ENCODE results near the gene DISP2.

DISP2 gene

DNA sequence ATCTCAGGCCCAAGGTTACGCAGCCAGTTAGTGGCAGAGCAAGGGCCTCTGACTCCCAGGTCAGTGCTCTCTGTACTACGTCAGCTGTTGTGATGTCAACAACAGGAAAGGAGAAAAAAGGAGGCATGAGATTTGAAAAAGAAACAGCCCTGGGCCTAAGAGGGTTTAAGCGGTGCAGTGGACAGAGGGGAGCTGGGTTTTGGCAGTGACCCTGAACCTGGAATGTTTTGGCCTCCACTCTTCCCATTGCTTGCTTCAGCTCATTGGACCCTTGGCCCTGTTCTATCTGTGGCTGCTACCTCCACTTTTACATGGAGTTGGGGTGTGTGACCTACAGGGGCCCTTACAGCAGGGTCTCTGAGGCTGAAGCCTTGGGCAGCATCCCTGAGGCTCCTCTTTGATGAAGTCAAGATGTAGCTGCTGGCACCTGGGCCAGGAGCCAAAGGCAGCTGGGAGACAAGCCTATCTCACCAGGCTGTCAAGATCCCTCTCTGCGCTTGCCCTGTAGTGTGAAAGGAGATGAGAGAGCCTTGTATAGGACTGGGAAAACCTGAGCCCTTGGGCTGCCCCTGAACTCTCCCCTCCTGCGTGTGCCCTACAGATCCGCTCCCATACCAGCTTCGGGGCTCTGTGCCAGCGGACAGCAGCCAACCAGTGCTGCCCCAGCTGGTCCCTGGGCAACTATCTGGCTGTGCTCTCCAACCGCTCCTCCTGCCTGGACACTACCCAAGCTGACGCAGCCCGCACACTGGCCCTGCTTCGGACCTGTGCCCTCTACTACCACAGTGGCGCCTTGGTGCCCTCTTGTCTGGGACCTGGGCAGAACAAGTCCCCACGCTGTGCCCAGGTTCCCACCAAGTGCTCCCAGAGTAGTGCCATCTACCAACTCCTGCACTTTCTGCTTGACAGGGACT, 8.7 kb downstream of the DISP2 start:
- DNase-seq, result no peak

DNA sequence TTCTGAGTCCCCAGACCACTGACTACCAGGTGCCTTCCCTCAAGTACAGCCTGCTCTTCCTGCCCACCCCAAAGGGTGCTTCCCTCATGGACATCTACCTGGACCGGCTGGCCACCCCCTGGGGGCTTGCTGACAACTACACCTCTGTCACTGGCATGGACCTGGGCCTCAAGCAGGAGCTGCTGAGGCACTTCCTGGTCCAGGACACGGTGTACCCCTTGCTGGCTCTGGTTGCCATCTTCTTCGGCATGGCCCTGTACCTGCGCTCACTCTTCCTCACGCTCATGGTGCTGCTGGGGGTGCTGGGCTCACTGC, 9.3 kb downstream of the DISP2 start:
- no peak for DNase-seq

DNA sequence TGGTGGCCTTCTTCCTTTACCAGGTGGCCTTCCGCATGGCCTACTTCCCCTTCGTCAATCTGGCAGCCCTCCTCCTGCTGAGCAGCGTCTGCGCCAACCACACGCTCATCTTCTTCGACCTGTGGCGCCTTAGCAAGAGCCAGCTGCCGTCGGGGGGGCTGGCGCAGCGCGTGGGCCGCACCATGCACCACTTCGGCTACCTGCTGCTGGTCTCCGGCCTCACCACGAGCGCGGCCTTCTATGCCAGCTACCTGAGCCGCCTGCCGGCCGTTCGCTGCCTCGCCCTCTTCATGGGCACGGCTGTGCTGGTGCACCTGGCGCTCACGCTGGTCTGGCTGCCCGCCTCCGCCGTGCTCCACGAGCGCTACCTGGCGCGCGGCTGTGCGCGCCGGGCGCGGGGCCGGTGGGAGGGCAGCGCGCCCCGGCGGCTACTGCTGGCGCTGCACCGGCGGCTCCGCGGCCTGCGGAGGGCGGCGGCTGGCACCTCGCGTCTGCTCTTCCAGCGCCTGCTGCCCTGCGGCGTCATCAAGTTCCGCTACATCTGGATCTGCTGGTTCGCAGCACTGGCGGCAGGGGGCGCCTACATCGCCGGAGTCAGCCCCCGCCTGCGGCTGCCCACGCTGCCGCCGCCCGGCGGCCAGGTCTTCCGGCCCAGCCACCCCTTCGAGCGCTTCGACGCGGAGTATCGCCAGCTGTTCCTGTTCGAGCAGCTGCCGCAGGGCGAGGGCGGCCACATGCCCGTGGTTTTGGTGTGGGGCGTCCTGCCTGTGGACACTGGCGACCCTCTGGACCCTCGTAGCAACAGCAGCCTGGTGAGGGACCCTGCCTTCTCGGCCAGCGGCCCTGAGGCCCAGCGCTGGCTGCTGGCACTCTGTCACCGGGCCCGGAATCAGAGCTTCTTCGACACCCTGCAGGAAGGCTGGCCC, 9.9 kb downstream of the DISP2 start:
- peak; percentile 58 to 73 for DNase-seq

DNA sequence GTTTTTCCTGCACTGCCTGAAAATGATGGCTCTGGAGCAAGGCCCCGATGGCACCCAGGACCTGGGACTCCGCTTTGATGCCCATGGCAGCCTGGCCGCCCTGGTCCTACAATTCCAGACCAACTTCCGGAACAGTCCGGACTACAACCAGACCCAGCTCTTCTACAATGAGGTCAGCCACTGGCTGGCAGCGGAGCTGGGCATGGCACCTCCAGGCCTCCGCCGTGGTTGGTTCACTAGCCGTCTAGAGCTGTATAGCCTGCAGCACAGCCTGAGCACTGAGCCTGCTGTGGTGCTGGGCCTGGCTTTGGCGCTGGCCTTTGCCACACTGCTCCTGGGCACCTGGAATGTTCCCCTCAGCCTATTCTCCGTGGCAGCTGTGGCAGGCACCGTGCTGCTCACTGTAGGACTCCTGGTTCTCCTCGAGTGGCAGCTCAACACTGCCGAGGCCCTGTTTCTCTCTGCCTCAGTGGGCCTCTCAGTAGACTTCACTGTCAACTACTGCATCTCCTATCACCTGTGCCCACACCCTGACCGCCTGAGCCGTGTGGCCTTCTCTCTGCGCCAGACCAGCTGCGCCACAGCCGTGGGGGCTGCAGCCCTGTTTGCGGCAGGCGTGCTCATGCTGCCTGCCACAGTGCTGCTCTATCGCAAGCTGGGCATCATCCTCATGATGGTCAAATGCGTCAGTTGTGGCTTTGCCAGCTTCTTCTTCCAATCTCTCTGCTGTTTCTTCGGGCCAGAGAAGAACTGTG, 10.9 kb downstream of the DISP2 start:
- no peak for DNase-seq

DNA sequence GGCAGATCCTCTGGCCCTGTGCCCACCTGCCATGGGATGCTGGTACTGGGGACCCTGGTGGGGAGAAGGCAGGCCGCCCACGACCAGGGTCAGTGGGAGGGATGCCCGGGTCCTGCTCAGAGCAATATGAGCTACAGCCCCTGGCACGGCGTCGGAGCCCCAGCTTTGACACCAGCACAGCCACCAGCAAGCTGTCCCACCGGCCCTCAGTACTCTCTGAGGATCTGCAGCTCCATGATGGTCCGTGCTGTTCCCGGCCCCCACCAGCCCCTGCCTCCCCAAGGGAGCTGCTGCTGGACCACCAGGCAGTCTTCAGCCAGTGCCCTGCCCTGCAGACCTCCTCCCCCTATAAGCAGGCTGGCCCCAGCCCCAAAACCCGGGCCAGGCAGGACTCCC, 11.5 kb downstream of the DISP2 start:
- no peak for DNase-seq

DNA sequence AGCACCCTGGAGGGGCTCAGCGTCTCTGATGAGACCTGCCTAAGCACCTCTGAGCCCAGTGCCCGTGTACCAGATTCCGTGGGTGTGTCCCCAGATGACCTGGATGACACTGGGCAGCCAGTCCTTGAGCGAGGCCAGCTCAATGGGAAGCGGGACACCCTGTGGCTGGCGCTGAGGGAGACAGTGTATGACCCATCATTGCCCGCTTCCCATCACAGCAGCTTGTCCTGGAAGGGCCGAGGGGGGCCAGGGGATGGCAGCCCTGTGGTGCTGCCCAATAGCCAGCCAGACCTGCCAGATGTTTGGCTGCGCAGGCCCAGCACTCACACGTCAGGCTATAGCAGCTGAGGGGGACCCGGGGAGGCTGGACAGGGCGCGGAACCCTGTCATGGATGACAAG, 12.0 kb downstream of the DISP2 start:
- DNase-seq, result no peak

DNA sequence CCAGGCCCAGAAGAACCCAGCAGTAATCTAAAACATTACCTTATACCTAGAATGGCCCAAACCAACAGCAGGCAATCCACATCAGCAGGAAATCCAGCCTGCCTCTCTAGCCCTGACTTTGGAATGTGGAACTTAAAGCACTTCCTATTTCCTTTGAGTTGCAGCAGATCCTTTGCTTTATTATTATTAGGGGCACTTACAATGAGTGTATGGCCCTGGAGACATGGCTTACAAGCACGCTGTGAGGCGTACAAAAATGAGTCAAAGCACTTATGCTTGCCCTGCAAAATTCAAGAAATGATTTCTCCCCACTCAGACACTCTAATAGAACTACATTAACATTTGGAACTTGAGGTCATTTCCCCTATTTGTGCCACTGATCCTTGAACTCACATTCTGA, 15.0 kb downstream of the DISP2 start:
- DNase-seq, result no peak

DNA sequence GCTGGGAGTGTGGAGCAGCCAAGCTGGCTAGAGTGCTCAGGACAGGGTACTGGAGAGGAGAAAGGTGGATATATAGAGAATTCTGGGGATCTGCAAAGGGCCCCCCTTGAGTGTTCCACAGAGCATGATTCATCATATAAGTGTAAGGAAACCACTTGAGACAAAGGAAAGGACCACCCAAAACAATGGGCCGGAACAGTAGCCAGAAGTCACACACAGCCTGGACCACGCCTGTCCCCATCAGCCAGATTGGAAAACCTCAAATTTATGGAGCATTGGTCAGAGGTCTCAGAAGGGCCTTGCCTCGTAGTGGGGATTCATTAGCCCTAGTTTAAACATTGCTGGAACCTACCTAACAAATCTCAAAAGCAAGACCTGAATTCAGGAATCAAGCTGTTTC, 19.6 kb downstream of the DISP2 start:
- DNase-seq, result no peak

DNA sequence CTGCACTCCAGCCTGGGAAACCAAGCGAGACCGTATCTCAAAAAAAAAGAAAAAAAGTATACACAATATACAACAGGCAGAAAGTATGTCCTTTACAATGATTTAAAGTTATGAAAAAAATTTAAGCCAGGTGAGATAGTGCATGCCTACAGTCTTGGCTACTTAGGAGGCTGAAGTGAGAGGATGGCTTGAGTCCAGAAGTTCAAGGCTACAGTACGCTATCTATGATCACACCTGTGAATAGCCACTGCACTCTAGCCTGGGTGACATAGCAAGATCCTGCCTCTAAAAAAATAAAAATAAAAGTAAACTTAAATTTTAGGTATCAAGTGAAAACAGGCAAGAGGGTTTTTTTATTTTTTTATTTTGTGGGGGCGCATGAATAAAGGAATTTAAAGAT, 21.4 kb downstream of the DISP2 start:
- DNase-seq, result no peak

DNA sequence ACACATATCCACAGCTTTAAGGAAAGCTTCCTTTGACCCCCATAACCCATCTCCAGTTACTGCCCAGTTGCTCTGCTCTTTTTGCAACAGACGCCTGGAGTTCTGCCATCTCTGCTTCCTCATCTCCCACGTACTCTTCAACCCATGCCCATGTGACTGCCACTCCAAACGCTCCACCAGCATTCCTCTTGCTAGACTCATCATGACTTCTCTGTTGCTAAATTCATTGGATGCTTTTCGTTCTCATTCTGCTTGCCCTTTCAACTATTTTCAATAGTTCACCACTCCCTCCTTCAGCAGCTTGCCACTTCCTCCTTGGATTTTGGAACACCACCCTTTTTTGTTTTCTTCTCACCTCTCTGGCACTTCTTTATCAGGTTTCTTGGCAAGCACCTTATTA, 21.8 kb downstream of the DISP2 start:
- DNase-seq, result no peak

DNA sequence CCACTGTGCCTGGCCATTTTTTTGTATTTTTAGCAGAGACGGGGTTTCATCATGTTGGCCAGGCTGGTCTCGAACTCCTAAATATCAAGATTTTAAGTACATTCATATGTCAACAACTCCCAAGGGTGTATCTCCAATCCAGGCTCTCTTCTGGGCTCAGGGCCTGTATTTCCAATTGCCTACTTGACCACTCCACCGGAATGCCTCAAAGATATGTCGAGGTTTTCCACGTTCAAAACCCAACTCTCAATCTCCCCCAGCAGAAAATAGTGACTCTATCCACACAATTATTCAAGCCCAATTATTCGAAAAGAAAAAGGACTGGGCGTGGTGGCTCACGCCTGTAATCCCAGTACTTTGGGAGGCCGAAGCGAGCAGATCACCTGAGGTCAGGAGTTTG, 22.6 kb downstream of the DISP2 start:
- DNase-seq, result no peak

DNA sequence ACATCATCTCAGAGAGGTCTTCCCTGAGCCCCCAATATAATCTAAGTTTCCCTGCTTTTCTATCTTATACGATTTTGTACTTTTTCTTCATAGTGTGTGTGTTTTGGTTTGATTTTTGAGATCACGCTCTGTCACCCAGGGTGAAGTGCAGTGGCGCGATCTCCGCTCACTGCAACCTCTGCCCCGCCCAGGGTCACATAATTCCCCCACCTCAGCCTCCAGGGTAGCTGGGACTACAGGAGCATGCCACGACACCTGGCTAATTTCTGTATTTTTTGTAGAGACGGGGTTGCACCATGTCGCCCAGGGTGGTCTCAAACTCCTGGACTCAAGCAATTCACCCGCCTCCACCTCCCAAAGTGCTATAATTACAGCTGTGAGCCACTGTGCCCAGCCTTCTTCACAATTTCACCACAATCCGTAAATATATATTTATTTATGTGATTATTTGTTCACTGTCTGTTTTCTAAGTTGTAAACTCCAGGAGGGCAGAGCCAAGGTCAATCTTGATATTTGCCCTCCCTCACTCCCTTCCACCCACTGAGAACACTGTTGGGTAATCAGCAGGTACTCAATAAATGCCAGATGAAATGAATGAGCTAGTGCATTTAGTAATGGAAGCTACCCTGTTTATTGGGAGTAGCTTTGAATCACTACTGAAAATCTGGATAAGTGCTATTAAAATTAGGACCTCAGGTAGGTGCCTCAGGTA, 24.0 kb downstream of the DISP2 start:
- no peak for DNase-seq

DNA sequence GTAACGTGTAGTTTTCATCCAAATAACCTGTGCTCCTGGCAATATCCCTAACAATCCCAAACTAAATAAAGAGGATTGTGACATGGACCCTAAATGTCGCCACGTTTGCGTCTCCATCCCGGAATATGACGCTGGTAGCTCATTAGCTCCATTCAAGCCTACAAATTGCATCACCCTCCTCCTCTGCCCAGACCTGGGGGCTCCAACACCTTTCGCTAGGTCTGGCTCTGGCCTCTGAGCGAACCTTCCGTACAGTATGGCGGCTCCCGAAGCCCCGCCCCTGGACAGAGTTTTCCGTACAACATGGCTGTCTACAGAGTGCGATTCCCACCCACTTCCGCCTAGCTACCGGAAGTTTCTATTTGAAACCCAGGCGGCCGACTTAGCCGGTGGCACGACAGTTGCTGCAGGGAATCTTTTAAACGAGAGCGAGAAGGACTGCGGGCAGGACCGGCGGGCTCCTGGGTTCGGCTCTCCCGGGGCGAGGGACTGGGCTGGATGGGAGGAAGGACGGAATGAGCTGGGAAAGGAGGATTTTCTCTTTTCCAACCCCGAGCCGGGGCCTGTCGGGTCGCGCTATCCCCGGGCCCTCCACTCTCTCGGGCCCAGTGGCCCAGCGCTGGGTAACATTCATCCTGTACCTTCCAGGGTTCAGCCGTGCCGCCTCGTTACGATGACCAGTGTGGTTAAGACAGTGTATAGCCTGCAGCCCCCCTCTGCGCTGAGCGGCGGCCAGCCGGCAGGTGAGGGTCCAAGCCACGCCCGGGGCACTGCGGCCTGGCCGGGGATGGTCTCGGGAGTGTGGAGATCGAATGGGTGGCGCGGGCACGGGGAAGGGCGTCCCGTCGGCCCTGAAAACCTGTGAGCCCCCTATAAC, 24.8 kb downstream of the DISP2 start, which contains the start of gene KNSTRN:
Gene KNSTRN (plus strand): TSS at position 142 of the 877 bp plus-strand sequence. CDS start 115 bp downstream, at position 257.
- peak; percentile 94 to 95 for DNase-seq

DNA sequence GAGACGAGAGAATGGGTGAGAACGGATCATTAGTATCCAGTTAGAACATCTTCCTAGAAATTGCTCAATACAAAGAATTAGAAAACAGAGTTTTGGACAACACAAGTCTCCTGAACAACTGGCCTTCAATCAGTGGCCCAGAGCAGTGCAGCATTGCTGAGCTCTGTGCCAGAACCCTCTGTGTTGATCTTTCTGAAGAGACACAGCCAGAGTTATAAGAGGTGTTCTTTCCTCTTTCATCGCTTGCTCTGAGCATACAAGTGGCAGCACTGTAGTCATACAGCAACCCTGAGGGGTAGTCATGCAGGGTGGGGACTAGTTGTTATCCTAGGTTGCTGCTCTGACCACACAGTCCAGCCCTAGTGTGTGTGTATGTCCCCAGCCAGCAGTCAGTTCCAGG, 28.5 kb downstream of the DISP2 start:
- no peak for DNase-seq

DNA sequence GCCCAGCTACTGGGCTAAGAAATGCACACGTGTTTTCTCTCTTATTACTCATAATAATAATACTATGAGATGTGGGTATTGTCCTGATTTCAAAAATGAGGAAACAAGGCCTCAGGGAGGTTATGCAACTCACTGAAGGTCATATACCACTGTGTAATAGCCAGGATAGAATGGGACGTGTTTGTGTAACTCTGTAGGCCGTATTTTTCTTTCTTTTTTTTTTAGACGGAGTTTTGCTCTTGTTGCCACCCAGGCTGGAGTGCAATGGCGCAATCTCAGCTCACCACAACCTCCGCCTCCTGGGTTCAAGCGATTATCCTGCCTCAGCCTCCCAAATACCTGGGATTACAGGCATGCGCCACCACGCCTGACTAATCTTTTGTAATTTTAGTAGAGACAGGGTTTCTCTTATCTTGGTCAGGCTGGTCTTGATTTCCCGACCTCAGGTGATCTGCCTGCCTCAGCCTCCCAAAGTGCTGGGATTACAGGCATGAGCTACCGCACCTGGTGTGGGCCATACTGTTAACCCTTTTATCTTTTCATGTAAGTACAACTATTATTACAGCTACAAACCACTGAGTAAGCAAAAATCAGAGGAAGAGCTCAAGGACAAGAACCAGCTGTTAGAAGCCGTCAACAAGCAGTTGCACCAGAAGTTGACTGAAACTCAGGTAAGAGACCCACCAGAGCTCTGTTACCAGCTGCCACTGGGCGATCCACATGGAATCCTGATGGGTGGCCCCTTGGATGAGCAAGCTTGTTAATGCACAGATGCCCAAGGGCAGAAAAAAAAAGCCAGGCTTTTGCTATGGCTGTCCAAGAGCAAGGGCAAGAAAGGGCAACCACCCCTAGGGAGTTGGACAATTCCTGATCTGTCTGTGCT, 31.2 kb downstream of the DISP2 start:
- DNase-seq, result no peak

DNA sequence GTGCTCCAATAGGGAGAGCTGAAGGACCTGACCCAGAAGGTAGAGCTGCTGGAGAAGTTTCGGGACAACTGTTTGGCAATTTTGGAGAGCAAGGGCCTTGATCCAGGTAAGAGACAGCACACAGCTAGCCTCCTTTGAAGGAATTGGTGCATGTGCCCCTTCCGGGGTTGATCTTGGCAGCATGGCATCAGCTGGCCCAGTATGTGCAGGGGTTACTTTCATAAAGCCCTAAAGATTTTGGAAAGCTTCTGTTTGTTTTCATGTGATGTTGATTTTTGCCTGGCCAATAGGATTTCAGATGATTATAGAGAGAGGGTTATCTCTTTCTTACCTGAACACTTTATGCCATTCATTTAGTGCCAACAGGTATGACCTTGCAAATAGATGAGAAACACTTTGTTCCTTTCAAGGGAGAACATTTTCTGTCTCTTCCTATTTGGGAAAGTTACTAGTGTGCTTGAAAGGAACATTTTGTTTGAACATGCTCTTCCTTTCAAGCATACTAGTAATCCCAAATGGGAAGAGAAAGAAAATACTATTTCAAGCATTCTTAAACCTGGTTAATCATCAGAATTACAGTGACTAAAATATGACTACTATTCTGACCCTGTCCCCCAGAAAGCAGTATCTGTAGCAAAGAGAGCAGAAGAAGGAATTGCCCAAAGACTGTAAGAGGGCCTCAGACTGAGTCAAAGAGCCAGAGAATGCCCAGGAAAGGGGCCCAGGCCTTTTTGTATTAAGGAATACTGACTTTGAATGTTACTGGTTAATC, 32.0 kb downstream of the DISP2 start:
- DNase-seq, result no peak

DNA sequence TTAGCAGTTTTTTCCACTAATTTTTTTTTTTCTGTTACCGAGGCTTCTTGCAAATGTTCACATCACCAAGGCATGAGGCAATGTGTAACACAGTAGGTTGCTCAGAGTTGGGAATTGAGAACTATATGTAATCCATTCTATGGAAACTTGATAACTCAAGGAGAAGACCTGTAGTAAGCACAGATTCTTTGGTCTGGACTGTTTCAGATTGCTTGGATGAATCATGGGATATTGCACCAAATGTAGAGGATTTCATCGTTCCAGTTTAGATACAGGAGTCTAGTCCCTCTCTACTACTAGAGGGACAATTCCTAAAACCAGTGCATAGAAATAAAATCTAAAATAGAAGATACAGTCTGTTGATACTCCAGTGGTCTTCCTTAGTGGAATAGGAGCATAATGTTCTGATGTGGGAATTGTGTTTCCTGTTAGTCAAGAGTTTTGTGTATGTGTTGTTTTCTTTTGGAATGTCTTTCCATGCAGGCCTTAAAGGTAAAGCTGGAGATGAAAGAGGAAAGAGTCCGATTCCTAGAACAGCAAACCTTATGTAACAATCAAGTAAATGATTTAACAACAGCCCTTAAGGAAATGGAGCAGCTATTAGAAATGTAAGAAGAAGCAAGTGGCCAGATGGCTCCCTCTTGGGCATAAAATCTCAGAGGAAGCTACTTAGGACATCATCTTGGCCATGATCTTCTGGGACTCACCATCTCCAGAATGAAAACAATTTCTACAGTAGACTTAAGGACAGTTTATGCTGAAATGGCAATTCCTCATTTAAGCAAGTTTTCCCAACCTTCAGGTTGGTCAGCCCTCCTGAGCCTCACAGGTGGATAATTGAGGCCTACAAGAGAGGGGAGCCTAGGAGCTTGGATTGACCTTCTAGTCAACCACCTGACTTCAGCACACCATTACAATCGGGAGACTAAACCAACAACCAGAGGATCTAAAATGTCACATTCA, 35.2 kb downstream of the DISP2 start:
- DNase-seq, result no peak

DNA sequence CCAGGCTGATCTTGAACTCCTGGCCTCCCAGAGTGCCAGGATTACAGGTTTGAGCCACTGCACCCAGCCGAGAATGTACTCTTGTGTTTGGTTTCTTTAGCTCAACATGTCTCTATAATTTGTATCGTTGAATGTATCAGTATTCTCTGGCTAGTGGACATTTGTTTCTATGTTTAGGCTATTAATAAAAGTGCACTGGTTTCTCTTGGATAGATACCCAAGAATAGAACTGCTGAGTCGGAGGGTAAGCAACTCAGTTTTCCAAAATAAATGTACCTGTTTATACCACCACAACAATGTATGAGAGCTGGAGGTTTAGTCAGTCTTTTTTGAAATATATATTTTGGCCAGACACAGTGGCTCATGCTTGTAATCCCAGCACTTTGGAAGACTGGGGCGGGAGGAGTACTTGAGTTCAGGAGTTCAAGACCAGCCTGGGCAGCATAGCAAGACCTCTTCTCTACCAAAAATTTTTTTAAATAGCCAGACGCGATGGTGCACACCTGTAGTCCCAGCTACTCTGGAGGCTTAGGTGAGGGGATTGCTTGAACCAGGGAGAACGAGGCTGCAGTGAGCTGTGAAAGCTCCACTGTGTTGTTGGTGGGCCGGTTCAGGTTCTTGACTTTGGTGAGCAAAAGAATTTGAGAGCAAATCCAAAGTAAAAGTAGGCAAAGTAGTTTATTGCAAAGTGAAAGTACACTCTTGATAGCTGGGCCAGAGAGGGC, 39.8 kb downstream of the DISP2 start:
- no peak for DNase-seq
